Measurements from ENCODE around the gene ISCU. TPM values are rescaled to one million over a fixed set of nuclear protein-coding genes. Genes with fewer than 3 reads are reported as not detected.

The ISCU gene
- total and polyA plus RNA-seq, 8 donors: 78.0 to 147 (median 84.6) TPM

- Histone ChIP-seq H3K36me3 (peaks cover 4 to 57% of the 10 kb centered on the region in 2 donors), H3K27me3 (no peaks in the 10 kb centered on the region), H3K4me1 (peaks cover 26 to 63% of the 10 kb centered on the region in 2 donors), H3K4me3 (no peak overlapping the region), H3K27ac (no peak overlapping the region), H3K9me3 (no peaks in the 10 kb centered on the region)
- intact Hi-C loops (cut with DNase I): loop anchor here in 1 of 2 donors (5.0 kb wide), 2 partner anchors 53 to 238 kb away; no protein-coding TSS in a partner anchor
- no peak for DNase-seq
- no peak for ATAC-seq
- TF ChIP-seq, protein P1, sequence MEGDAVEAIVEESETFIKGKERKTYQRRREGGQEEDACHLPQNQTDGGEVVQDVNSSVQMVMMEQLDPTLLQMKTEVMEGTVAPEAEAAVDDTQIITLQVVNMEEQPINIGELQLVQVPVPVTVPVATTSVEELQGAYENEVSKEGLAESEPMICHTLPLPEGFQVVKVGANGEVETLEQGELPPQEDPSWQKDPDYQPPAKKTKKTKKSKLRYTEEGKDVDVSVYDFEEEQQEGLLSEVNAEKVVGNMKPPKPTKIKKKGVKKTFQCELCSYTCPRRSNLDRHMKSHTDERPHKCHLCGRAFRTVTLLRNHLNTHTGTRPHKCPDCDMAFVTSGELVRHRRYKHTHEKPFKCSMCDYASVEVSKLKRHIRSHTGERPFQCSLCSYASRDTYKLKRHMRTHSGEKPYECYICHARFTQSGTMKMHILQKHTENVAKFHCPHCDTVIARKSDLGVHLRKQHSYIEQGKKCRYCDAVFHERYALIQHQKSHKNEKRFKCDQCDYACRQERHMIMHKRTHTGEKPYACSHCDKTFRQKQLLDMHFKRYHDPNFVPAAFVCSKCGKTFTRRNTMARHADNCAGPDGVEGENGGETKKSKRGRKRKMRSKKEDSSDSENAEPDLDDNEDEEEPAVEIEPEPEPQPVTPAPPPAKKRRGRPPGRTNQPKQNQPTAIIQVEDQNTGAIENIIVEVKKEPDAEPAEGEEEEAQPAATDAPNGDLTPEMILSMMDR (IDR thresholded peaks at IDR 0.05): no peak
Measured at GRCh38 chr12:108564724-108565123, 2.3 kb downstream of the ISCU start.

GRCh38 chr12:108565146-108565545 is 2.8 kb downstream of the ISCU start:
- ATAC-seq: no peak
- intact Hi-C loops (cut with DNase I): loop anchor here in 1 of 2 donors (5.0 kb wide), 2 partner anchors 52 to 237 kb away; no protein-coding TSS in a partner anchor
- no peak overlapping the region for H3K27ac ChIP-seq

GRCh38 chr12:108565976-108566375 is 3.6 kb downstream of the ISCU start:
- TF ChIP-seq, protein P1 (IDR thresholded peaks at IDR 0.05): no peak
- H3K27ac ChIP-seq: peak overlapping the region; percentile 45 to 77
- H3K4me3 ChIP-seq: no peak overlapping the region
- H3K36me3 ChIP-seq: peaks cover 4 to 63% of the 10 kb centered on the region in 2 donors
- DNase-seq (peak in 2 of 4 donors; percentile 87 to 89), ATAC-seq (peak; percentile 5)
- H3K4me1 ChIP-seq: peaks cover 19 to 56% of the 10 kb centered on the region in 2 donors
- H3K27me3 ChIP-seq: no peaks in the 10 kb centered on the region
- H3K9me3 ChIP-seq: no peaks in the 10 kb centered on the region
- intact Hi-C loops (cut with DNase I): loop anchor here in 1 of 2 donors (5.0 kb wide), 2 partner anchors 51 to 236 kb away; no protein-coding TSS in a partner anchor

More at GRCh38 chr12:108565146-108565545, 2.8 kb downstream of the ISCU start:
- Histone ChIP-seq H3K4me3 (no peak overlapping the region), H3K27me3 (no peaks in the 10 kb centered on the region), H3K9me3 (no peaks in the 10 kb centered on the region), H3K4me1 (peaks cover 22 to 58% of the 10 kb centered on the region in 2 donors), H3K36me3 (peaks cover 4 to 62% of the 10 kb centered on the region in 2 donors)
- DNase-seq: no peak
- TF ChIP-seq, protein P1 (IDR thresholded peaks at IDR 0.05): no peak

DNA sequence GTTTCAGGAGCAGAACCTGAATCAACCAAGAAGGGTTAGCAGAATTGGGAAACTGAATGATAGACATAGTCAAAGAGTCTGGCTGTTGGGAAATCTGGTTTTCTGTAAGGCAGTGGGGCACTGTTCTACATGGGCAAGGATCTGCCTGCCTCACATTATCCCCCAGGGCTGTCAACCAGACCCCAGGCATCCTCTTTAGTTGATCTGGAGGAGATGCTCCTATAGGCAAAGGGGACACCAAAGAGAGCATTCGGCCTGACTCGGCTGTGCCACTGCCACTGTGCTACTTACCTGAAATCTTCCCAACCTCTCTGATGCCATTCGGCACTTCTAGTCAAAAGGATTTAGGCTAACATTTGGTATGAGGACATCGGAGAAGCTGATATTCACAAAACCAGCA is 4.1 kb downstream of the ISCU start:
- Histone ChIP-seq H3K27ac (peak overlapping the region; percentile 45 to 77), H3K36me3 (peaks cover 4 to 63% of the 10 kb centered on the region in 2 donors)
- TF ChIP-seq, protein P1 (IDR thresholded peaks at IDR 0.05): no peak

DNA sequence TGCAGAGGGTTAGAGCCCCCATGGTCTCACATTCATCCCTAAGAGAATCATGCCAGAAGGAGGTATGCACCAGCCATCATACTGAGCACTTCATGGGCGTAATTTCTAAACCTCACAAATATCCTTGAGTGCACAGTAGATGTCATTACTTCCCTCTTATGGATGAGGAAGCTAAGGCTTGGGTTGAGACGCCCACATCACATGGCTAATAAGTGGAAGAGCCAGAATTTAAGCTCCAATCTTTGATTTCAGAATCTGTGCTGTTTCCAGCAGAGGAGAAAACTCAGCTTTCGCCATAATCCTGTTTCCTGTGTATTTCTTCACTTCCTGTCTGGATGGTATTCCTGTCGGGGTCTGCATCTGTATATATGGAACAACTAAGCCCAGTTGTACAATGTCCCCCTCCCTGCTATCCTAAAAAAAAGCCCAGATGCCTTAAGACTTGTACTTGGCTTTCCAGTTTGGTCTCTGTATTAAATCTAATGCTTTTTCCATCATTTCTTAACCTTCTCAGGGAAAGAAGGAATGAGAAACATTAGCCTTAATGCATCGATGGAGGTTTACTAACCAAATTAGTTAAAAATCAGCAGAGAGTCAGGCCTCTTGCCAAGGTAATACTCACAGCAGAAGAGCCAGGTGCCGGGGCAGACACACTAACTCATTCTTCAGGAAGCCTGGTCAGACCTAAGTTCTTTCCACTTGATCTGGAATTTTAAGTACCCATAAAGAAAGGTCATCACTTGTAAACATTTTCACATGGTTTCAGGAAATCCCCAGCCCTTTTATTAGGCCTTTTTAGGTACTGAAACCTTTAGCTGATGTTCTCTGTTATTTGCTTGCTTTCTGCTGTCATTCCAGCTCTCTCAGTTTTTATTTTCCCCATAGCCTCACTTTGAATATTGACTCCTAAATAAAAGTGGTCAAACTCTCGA is 5.3 kb downstream of the ISCU start:
- Histone ChIP-seq H3K27me3 (no peaks in the 10 kb centered on the region), H3K9me3 (no peaks in the 10 kb centered on the region), H3K4me1 (peaks cover 15 to 55% of the 10 kb centered on the region in 2 donors), H3K27ac (peak overlapping the region; percentile 45 to 77), H3K4me3 (no peak overlapping the region), H3K36me3 (peaks cover 4 to 63% of the 10 kb centered on the region in 2 donors)
- DNase-seq (no peak), ATAC-seq (peak; percentile 47)
- TF ChIP-seq, protein P1 (IDR thresholded peaks at IDR 0.05): no peak
- intact Hi-C loops (cut with DNase I): loop anchor here in 1 of 2 donors (5.0 kb wide), 2 partner anchors 50 to 235 kb away; no protein-coding TSS in a partner anchor

More for the DNA sequence above, 4.1 kb downstream of the ISCU start:
- H3K27me3 ChIP-seq: no peaks in the 10 kb centered on the region
- H3K4me1 ChIP-seq: peaks cover 19 to 56% of the 10 kb centered on the region in 2 donors
- DNase-seq: no peak
- intact Hi-C loops (cut with DNase I): loop anchor here in 1 of 2 donors (5.0 kb wide), 2 partner anchors 51 to 236 kb away; no protein-coding TSS in a partner anchor
- no peak overlapping the region for H3K4me3 ChIP-seq
- ATAC-seq: no peak
- H3K9me3 ChIP-seq: no peaks in the 10 kb centered on the region

Measured in left lung (tissue), 10 donors.